GM06990 (cell line): ENCODE measurements around the gene CARD14.

Experiments used
- DNase-seq: peaks from one replicate; pipeline ENCODE4 v3.0.0-alpha.2; 2011; ENCODE audit not compliant: insufficient read length; ENCODE audit errors: extremely low read depth
- H3K27me3 ChIP-seq: replicated peaks from 2 replicates; pipeline ENCODE4 v1.6.0; 2011; ENCODE audit warnings: low read length; ENCODE audit not compliant: control insufficient read depth, insufficient read depth
- H3K36me3 ChIP-seq: 2 replicates; pipeline ENCODE4 v1.5.1; 2011; ENCODE audit warnings: low read length; ENCODE audit not compliant: control insufficient read depth, insufficient read depth
- H3K4me3 ChIP-seq: replicated peaks from 2 replicates; pipeline ENCODE4 v1.5.1; 2011; ENCODE audit warnings: low read depth, mild to moderate bottlenecking, control low read depth, low read length
- CTCF ChIP-seq: IDR thresholded peaks from 2 replicates; pipeline ENCODE4 v1.5.1; 2011; ENCODE audit warnings: low read length, control low read depth, mild to moderate bottlenecking, inconsistent platforms; ENCODE audit not compliant: insufficient read depth, poor library complexity, severe bottlenecking

The CARD14 gene

GRCh38 chr17:80125656-80126448 lies 44.0 kb upstream of the CARD14 start:
- no peak for TF ChIP-seq CTCF
- no peak for DNase-seq

GRCh38 chr17:80126449-80126715 lies 43.4 kb upstream of the CARD14 start:
- Histone ChIP-seq H3K4me3 (no peak overlapping the region), H3K36me3 (no peaks in the 10 kb centered on the region), H3K27me3 (no peaks in the 10 kb centered on the region)
- DNase-seq: no peak
- no peak for TF ChIP-seq CTCF

More at GRCh38 chr17:80125656-80126448, 44.0 kb upstream of the CARD14 start:
- Histone ChIP-seq H3K36me3 (no peaks in the 10 kb centered on the region), H3K27me3 (no peaks in the 10 kb centered on the region), H3K4me3 (no peak overlapping the region)

- Histone ChIP-seq H3K36me3 (peaks cover 8% of the 10 kb centered on the region), H3K4me3 (no peak overlapping the region), H3K27me3 (no peaks in the 10 kb centered on the region)
- no peak for TF ChIP-seq CTCF
- DNase-seq: no peak
These were observed 40.7 kb upstream of the CARD14 start for GRCh38 chr17:80129006-80129565.

- DNase-seq: no peak
- no peak overlapping the region for H3K4me3 ChIP-seq
- no peak for TF ChIP-seq CTCF
These were observed 38.8 kb upstream of the CARD14 start for GRCh38 chr17:80130992-80131391.

GRCh38 chr17:80132906-80133625 lies 36.8 kb upstream of the CARD14 start:
- TF ChIP-seq CTCF: no peak
- no peak overlapping the region for H3K4me3 ChIP-seq
- H3K27me3 ChIP-seq: no peaks in the 10 kb centered on the region
- no peak for DNase-seq
- peaks cover 17% of the 10 kb centered on the region for H3K36me3 ChIP-seq

More at GRCh38 chr17:80130992-80131391, 38.8 kb upstream of the CARD14 start:
- Histone ChIP-seq H3K36me3 (peaks cover 12% of the 10 kb centered on the region), H3K27me3 (no peaks in the 10 kb centered on the region)
